ENCODE measurements around the gene ZNF740. TPM values are rescaled to one million over a fixed set of nuclear protein-coding genes. Genes with fewer than 3 reads are reported as not detected.
"Not testable (repeated sequence)": the region's sequence is repeated elsewhere in the genome, so short reads cannot be mapped to it uniquely, and the experiment has no call there.

Gene ZNF740, protein sequence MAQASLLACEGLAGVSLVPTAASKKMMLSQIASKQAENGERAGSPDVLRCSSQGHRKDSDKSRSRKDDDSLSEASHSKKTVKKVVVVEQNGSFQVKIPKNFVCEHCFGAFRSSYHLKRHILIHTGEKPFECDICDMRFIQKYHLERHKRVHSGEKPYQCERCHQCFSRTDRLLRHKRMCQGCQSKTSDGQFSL
- total RNA-seq: 31.6 TPM
- long read RNA-seq, full-length matches to known transcripts: 9 of 15 reads
- long read RNA-seq, partial matches to known transcripts: 1 of 15 reads
- long read RNA-seq, other reads (novel, unspliced or antisense): 5 of 15 reads

DNA sequence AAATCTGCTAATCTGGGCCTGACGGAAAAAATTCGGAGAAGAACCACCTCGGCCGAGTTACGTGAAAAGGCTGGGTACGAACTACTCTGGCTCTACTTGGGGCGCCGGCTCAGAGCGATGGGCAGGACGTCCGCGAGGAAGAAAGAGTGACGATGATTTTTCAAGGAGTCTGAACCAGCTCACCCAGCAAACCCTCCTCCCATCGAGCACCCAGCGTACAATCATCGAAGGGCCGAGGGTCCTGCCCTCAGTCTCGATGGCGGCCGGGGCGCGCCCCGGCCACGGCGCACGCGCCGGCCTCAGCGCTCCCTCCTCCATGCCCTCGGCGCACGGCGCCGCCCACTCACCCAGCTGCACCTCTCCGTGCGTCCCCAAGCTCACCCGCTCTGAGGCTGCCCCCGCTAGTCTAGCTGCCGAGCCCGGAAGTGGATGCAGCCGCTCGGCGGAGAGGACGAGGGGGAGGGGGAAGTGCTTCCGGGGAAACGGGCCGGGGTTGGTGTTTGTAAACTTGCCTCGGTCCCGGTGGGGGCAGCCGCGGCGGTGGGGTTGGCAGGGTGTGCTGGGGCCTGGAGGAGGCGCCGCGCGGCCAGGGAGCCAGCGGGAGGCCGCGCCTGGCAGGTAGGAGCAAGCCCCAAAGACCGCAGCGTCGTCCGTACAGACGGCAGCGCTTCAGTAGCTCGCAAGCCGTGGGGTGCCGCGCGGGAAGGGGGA, at the start of gene ZNF740, which contains the start of gene CSAD:
Gene ZNF740, plus strand, starts transcription at position 503 of the 711 bp plus-strand sequence. CDS start 1,262 bp downstream, outside the sequence.
Gene CSAD, minus strand, starts transcription at position 706 of the 711 bp plus-strand sequence. CDS start 7,455 bp downstream, outside the sequence.
- DNase-seq: peak; percentile 99
- ATAC-seq: peak; percentile 98
- intact Hi-C loops (cut with micrococcal nuclease): no loop called here

DNA sequence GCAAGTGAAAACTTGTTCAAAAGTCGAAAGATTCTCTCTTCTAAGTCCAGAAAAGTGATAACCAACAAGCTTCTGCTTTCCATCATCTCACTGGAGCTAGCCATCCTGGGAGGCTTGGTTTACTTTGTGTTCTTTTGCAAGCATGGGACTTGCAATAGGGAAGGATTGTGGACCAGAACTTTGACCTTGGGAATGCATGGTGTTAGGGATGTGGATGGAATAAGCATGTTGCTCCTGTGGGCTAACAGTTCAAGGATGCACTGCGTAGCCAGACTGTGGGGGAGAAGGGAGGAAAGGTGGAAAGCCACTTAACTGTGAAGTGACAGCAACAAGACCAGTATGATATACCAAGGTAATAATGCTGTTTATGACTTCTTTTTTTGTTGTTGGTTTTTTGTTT, 48.7 kb upstream of the ZNF740 start:
- intact Hi-C loops (cut with micrococcal nuclease): no loop called here
- DNase-seq (no peak), ATAC-seq (no peak)

DNA sequence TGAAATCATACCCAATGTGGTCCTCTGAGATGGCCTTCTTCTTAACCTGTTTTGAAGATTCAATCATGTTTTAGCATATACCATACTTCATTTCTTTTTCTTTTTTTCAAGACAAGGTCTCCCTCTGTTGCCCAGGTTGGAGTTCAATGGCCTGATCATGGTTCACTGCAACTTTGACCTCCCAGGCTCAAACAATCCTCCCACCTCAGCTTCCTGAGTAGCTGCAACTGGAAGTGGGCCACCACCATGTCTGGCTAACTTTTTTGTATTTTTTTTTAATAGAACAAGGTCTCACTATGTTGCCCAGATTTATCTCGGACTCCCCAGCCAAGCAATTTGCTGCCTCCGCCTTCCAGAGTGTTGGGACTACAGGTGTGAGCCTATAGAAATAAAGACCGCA, 46.8 kb upstream of the ZNF740 start:
- no peak for DNase-seq
- intact Hi-C loops (cut with micrococcal nuclease): no loop called here
- no peak for ATAC-seq

- ATAC-seq: no peak
- DNase-seq: no peak
- intact Hi-C loops (cut with micrococcal nuclease): no loop called here
Observed at GRCh38 chr12:53143355-53143754, 37.2 kb upstream of the ZNF740 start.

DNA sequence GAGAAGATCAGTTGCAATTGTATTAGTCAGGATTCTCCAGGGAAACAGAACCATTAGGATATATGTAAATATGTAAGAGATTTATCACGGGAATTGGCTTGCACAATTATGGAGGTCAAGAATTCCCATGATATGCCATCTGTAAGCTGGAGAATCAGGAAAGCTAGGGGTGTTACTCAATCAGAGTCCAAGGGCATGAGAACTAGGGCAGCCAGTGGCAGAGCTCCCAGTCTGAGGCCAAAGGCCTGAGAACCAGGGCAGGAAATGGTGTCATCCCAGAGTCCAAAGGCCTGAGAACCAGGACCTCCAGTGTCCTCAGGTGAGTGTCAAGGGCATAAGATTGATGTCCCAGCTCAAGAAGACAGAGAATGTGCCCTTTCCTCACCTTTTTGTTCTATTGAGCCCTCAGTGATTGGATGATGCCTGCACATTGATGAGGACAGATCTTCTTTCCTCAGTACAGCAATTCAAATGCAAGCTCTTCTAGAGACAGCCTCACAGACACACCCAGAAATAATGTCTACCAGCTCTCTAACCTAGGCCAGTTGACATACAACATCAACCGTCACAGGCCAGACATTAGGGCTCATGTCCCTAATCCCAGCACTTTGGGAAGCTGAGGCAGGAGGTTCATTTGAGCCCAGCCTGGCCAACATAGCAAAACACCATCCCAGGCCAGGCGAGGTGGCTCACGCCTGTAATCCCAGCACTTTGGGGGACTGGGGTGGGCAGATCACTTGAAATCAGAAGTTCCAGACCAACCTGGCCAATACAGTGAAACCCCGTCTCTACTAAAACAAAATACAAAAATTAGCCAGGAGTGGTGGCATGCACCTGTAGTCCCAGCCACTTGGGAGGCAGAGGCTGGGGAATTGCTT, 34.9 kb upstream of the ZNF740 start:
- no peak for ATAC-seq
- intact Hi-C loops (cut with micrococcal nuclease): no loop called here
- DNase-seq: no peak

DNA sequence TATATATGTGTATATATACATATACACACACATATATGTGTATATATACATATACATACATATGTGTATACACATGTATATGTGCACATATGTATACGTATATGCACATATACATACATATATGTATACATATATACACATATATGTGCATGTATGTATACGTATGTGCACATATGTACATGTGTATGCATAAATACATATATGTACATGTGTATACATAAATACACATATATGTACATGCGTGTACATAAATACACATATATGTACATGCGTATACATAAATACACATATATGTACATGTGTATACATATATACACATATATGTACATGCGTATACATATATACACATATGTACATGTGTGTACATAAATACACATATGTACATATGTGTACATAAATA, 33.3 kb upstream of the ZNF740 start:
- DNase-seq: no peak
- intact Hi-C loops (cut with micrococcal nuclease): no loop called here
- no peak for ATAC-seq

DNA sequence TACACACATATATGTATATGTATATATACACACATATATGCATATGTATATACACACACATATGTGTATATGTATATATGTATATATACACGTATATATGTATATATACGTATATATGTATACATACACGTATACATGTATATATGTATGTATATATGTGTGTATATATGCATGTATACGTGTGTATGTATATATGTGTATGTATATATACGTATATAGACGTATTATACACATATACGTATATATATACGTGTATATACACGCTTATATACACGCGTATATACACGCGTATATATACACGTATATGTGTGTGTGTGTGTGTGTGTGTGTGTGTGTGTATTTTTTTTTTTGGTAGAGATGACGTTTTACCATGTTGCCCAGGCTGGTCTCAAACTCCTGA, 32.9 kb upstream of the ZNF740 start:
- ATAC-seq (no peak), DNase-seq (no peak)
- intact Hi-C loops (cut with micrococcal nuclease): no loop called here

- no peak for DNase-seq
- intact Hi-C loops (cut with micrococcal nuclease): no loop called here
- ATAC-seq: no peak
Observed at GRCh38 chr12:53151039-53151438, 29.5 kb upstream of the ZNF740 start.

DNA sequence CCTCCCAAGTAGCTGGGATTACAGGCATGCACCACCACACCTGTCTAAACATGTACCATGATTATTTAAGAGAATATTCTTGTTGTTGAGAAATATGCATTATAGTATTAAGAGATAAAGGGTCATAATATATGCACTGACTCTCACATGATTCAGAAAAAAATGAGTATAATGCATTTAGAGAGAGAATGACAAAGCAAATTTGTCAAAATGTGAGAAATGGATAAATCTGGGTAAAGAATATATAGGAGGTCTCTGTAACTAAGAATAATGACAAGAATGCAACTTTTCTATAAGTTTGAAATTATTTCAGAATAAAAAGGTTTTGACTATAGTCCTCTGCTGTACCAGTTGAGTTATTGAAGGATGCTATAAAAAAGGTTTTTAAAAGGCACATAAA, 28.1 kb upstream of the ZNF740 start:
- intact Hi-C loops (cut with micrococcal nuclease): no loop called here
- ATAC-seq: no peak
- no peak for DNase-seq

DNA sequence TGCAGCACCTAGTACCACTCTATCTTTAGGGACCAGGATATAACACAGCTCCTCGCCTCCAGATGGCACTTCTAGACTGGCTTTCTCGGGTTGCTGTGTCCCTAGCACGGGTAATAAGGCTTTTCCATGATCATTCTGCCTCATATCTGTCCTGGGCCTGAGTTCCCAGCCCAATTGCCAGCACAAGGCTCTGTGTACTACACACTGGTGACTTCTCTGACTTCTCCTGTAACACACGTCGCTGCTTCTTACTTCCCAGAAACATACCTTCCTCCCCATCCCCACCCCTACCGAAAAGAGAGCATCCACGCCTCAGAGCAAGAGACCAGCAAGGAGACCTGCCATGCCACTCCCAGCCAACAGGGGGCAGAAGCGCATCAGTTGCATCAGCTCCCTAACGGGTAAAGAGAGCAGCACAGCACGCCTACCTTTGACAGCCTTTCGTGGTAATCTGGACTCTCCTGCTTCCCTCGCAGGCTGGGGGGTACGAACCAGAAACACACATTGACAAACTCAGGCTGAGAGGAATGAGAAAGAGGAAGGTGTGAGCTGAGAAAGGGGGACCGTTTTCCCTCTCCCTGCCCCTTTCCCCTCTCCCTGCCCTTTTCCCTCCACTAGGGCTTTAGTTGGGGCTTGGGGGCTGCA, 21.2 kb upstream of the ZNF740 start:
- ATAC-seq (peak; percentile 81), DNase-seq (peak; percentile 88)
- intact Hi-C loops (cut with micrococcal nuclease): no loop called here

- intact Hi-C loops (cut with micrococcal nuclease): no loop called here
- ATAC-seq: no peak
- DNase-seq: no peak
Observed at GRCh38 chr12:53160000-53160399, 20.5 kb upstream of the ZNF740 start.

GRCh38 chr12:53160673-53161072, 19.8 kb upstream of the ZNF740 start:
- no peak for DNase-seq
- intact Hi-C loops (cut with micrococcal nuclease): no loop called here
- no peak for ATAC-seq

DNA sequence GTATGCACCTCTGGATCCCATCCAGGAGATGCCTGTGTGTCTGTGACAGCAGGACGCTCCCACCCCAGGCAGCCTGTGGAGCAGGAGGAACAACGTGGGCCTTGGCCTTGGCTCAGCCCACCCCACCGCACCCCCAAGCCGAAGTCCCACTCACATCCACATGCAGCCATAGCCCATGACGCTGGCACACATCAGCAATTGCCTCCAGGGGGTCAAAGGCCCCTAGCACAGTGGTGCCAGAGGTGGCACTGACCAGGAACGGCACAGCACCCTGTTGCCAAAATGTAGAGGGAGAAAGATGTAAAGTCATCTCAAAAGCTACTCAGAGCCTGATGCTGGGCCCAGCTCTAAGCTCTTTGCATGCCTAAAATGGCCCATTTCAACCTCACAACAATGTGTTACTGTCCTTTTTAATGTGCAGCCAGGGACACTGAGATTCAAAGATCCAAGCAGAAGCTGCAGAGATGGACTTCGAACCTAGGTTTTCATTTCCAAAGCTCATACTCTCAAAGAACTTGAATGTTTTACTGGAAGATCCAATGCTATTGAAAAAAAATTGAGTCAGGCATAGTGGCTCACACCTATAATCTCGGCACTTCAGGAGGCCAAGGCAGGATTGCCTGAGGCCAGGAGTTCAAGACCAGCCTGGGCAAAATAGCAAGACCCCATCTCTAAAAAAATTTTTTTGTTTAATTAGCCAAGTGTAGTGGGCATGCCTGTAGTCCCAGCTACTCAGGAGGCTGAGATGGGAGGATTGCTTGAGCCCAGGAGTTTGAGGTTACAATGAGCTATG, 19.2 kb upstream of the ZNF740 start:
- DNase-seq (no peak), ATAC-seq (no peak)
- intact Hi-C loops (cut with micrococcal nuclease): no loop called here

GRCh38 chr12:53163008-53163407, 17.5 kb upstream of the ZNF740 start:
- DNase-seq; ATAC-seq; intact Hi-C loops (cut with micrococcal nuclease): not testable (repeated sequence)

GRCh38 chr12:53166837-53167236, 13.7 kb upstream of the ZNF740 start:
- DNase-seq (no peak), ATAC-seq (no peak)
- intact Hi-C loops (cut with micrococcal nuclease): no loop called here

DNA sequence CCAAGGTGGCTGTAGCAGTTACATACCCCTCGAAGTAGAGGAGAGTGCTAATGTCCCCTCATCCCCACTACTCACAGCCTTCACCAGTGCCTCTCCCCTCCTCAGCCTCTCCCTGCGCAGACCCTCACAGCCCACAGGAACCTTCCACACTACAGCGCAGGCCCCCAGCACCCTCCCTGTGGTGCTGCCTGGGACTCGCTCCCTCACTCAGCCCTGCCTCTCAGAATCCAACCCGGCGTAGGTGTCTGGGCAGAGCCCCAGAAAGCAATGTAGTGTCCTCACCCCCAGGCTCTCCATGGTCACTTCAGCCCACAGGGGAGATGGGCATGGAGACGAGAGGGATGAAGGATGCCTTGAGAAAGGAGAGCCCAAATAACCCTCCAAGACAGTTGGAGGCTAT, 10.9 kb upstream of the ZNF740 start:
- intact Hi-C loops (cut with micrococcal nuclease): no loop called here
- ATAC-seq (no peak), DNase-seq (no peak)

DNA sequence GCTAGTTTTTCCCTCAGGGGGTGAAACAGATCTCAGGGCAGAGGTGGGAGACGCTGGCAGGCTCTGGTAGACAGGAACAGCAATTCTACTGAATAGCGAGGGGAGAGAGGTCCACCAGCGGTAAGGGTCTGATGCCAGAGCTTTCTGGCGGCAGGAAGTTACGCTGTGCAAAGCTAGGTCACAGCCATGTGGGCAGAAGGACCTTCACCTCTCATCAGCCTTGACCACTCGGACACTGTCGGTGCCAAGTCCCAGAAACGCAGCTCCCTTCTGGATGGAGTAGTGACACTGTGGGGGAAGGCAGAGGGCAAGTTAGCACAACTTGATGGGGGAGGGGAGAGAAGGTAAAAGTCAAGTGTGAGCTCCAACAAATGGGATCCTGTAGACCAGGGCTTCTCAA, 10.3 kb upstream of the ZNF740 start:
- no peak for DNase-seq
- intact Hi-C loops (cut with micrococcal nuclease): no loop called here
- no peak for ATAC-seq

- DNase-seq (no peak), ATAC-seq (no peak)
- intact Hi-C loops (cut with micrococcal nuclease): no loop called here
Observed at GRCh38 chr12:53170876-53171724, 9.4 kb upstream of the ZNF740 start.

All from left ventricle myocardium superior (tissue), 1 donor.